GM21786 (cell line): ENCODE results near the gene RAB3GAP1.
"Not testable (repeated sequence)": the region's sequence is repeated elsewhere in the genome, so short reads cannot be mapped to it uniquely, and the experiment has no call there.

Experiments used
- ATAC-seq: cut with Tn5 transposase; IDR thresholded peaks from one replicate; pipeline ENCODE4 v1.9.1; 2021; ENCODE audit not compliant: unreplicated experiment

RAB3GAP1 gene

GRCh38 chr2:135099802-135100483 is 47.9 kb downstream of the RAB3GAP1 start:
- no peak for ATAC-seq

GRCh38 chr2:135103843-135104242 is 51.8 kb downstream of the RAB3GAP1 start:
- no peak for ATAC-seq

DNA sequence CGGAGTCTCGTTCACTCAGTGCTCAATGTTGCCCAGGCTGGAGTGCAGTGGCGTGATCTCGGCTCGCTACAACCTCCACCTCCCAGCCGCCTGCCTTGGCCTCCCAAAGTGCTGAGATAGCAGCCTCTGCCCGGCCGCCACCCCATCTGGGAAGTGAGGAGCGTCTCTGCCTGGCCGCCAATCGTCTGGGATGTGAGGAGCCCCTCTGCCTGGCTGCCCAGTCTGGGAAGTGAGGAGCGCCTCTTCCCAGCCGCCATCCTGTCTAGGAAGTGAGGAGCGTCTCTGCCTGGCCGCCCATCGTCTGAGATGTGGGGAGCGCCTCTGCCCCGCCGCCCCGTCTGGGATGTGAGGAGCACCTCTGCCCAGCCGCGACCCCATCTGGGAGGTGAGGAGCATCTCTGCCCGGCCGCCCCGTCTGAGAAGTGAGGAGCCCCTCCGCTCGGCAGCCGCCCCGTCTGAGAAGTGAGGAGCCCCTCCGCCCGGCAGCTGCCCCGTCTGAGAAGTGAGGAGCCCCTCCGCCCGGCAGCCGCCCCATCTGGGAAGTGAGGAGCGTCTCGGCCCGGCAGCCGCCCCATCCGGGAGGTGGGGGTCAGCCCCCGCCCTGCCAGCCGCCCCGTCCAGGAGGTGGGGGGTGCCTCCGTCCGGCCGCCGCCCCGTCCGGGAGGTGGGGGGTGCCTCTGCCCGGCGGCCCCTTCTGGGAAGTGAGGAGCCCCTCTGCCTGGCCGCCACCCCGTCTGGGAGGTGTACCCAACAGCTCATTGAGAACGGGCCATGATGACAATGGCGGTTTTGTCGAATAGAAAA is 53.6 kb downstream of the RAB3GAP1 start:
- not testable (repeated sequence) for ATAC-seq

- ATAC-seq: no peak
Observed at GRCh38 chr2:135113322-135113721, 61.2 kb downstream of the RAB3GAP1 start.

DNA sequence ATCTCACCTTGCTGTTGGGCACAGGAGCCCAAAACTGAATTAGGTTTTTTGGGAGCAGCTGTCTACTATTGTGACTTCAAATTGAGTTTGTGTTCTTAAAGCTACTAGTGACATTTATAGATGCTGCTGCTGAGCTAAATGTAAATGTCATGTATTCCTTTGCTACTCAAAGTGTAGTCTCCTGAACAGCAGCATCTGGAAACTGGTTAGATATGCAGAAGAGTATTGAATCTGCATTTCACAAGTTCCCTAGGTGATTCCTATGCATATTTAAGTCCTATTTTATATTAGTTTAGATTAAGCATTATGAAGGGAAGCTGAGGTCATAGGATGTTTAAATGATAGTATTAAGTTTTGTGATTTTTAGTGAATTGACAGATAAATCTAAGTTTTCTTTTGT is 67.5 kb downstream of the RAB3GAP1 start:
- ATAC-seq: no peak

DNA sequence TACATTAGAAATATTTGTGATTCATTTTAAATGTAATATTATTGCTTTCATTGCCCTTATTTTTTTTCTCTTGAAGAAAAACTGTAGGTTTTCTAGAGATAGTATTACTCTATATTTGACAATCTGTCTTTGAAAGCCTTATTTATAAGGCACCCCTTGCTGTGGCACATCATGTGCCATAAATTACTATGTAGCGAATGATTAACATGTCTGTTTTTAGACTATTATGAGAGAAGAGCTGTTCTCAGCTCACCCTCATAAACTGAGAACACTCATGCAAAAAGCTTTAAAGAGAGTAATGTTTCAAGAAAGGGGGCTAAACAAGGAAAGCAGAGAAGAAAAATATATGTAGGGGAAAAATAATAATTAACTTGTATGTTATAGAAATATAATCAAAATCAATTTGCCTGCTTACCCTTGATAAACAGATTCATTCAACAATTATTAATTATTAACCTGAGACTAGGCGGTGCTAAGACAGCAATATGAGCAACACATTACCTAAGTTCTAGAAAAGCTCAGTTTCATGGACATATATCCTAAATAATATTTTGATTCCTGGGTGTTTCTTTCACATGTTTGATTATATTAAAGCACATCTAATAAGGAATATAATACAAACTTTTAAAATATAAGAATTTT is 69.0 kb downstream of the RAB3GAP1 start:
- no peak for ATAC-seq

- ATAC-seq: not testable (repeated sequence)
Observed at GRCh38 chr2:135121658-135122039, 69.6 kb downstream of the RAB3GAP1 start.

- no peak for ATAC-seq
Observed at GRCh38 chr2:135124924-135125886, 73.1 kb downstream of the RAB3GAP1 start.

- no peak for ATAC-seq
Observed at GRCh38 chr2:135125940-135126339, 73.8 kb downstream of the RAB3GAP1 start.

GRCh38 chr2:135130751-135131150 is 78.7 kb downstream of the RAB3GAP1 start:
- ATAC-seq: no peak

DNA sequence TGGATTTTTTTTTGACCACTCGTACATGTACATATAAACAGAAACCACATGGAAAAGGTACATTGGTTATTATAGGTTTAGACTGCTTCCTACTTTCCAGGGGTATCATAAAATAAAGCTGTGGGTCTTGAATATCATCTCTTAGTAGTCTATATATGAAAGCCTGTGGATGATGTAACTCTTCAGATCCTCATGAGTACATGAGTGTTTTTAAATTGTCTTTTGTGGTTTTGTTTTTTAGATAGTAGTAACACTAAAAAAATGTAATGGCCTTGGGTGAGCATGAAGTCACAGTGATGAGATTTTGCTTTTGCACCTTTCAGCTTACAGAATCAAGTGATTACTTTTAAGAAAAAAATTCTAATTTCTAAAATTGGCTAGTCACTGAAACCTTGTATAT is 80.2 kb downstream of the RAB3GAP1 start:
- no peak for ATAC-seq

- no peak for ATAC-seq
Observed at GRCh38 chr2:135140606-135141005, 88.5 kb downstream of the RAB3GAP1 start.

GRCh38 chr2:135142323-135142722 is 90.2 kb downstream of the RAB3GAP1 start:
- ATAC-seq: no peak

- no peak for ATAC-seq
Observed at GRCh38 chr2:135144343-135144742, 92.3 kb downstream of the RAB3GAP1 start.

- no peak for ATAC-seq
Observed at GRCh38 chr2:135149251-135149650, 97.2 kb downstream of the RAB3GAP1 start.

DNA sequence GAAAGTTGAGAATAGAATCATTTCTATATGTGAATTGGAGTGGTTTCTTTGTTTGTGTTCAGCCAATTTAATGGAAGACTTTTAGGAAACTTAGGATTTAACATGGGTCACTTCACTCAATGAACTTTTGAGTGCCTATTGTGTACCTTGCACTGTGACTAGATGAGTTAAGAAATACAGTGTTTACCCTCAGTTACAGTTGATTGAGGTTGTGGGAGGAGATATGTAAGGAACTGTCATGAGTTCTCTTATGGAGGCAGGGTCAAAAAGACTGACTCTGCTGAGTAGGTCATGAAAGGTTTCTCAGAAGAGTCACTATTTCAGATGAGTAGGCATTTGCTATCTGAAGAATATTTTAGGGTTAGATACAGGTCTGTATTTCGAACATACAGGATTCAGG is 98.6 kb downstream of the RAB3GAP1 start:
- ATAC-seq: no peak

GRCh38 chr2:135151615-135152014 is 99.5 kb downstream of the RAB3GAP1 start:
- ATAC-seq: no peak

DNA sequence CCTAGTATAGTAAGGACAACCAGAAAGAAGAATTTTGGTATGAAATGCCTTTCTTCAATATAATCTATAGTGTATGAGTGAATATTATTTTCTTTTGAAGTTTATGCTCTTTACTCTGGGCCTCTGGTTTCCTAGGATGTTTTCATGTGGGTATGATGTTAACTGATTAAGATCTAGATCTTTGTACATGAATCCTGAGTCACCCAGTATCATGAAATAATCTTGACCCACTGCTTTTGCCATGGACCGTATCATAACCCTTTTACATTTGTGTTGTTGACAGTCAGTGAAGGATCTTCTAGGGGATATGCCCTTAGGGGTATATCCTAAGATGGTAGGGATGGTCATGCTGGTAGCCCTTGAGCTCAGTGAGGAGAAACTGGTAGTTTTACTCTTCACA is 100.3 kb downstream of the RAB3GAP1 start:
- no peak for ATAC-seq

DNA sequence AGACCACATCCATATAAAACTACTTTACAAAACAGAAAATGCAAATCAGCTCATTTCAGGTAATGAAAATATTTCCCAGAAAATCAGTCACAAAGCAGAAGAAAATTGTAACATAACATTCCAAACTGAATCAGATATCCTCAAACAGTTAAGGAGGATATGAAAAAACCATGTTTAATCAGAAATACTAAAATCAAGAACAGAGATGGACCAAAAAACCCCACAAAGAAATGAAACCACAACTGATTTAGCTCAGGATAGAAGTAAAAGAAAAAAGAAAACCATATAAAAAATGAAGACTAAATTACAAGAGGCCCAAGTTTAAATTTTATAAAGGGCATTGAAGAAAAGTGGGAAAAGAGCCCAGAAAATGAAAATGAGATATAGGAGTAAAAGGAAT is 102.9 kb downstream of the RAB3GAP1 start:
- no peak for ATAC-seq

DNA sequence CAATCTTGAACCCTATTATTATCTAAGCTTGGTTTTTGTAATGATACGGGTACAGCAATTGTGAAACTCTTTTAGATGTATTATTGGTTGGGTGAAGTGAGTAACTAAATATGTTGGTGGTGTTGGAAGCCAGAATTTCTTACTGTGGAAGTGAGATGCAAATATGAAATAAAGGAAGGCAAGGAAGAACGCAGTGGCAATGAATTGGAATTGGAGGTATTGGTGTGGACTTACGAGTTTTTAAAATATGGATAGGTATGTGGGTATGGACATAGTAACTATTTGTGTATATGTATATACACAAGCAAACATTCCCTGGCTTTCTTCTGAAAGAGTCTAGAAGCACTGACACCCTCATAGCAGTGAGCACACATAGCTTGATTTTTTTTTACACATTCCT is 105.8 kb downstream of the RAB3GAP1 start:
- no peak for ATAC-seq

DNA sequence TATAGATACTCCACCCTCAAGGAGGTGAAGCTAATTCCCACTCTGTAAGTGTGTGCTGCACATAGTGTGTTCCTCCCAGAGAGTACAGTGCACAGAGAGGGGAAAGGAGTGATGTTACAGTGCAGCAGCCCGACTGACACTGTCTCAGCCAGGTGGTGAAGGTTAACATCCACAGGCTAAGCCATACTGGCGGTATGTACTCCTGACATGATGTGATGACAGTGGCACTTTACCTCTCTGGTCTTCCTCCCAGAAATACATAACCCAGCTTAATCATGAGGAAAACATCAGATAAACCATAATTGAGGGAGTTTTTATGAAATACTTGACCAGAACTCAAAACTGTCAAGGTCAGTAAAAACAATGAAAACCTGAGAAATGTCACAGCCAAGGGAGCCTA is 107.1 kb downstream of the RAB3GAP1 start:
- ATAC-seq: no peak
